ENCODE measurements around the gene ZNF365.

DNA sequence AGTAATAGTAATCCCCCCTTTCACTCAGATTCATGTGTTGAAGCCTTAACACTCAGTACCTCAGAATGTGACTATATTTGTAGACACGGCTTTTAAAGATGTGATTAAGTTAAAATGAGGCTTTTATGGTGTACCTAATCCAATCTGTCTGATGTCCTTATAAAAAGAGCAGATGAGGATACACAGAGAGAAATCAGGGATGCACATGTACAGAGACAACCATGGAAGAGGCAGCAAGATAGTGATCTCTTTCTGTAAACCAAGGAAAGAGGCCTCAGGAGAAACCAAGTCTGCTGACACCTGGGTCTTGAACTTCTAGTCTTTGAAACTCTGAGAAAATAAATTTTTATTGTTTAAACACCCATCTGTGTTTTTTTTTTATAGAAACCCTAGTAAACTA, 44.0 kb upstream of the ZNF365 start:
- TF ChIP-seq RARB (CRISPR knock-in tag; IDR thresholded peaks at IDR 0.05) (no peak), ARNTL (CRISPR knock-in tag; IDR thresholded peaks at IDR 0.05; ENCODE audit: borderline replicate concordance, low read depth) (no peak), ZNF70 (CRISPR knock-in tag; IDR thresholded peaks at IDR 0.05) (no peak), PPARA (CRISPR knock-in tag; IDR thresholded peaks at IDR 0.05; ENCODE audit: borderline replicate concordance) (no peak), ZFP30 (CRISPR knock-in tag; IDR thresholded peaks at IDR 0.05) (no peak)
- TF ChIP-seq, protein P1, sequence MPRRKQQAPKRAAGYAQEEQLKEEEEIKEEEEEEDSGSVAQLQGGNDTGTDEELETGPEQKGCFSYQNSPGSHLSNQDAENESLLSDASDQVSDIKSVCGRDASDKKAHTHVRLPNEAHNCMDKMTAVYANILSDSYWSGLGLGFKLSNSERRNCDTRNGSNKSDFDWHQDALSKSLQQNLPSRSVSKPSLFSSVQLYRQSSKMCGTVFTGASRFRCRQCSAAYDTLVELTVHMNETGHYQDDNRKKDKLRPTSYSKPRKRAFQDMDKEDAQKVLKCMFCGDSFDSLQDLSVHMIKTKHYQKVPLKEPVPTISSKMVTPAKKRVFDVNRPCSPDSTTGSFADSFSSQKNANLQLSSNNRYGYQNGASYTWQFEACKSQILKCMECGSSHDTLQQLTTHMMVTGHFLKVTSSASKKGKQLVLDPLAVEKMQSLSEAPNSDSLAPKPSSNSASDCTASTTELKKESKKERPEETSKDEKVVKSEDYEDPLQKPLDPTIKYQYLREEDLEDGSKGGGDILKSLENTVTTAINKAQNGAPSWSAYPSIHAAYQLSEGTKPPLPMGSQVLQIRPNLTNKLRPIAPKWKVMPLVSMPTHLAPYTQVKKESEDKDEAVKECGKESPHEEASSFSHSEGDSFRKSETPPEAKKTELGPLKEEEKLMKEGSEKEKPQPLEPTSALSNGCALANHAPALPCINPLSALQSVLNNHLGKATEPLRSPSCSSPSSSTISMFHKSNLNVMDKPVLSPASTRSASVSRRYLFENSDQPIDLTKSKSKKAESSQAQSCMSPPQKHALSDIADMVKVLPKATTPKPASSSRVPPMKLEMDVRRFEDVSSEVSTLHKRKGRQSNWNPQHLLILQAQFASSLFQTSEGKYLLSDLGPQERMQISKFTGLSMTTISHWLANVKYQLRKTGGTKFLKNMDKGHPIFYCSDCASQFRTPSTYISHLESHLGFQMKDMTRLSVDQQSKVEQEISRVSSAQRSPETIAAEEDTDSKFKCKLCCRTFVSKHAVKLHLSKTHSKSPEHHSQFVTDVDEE (CRISPR knock-in tag; IDR thresholded peaks at IDR 0.05), result no peak
- TF ChIP-seq, protein P2, sequence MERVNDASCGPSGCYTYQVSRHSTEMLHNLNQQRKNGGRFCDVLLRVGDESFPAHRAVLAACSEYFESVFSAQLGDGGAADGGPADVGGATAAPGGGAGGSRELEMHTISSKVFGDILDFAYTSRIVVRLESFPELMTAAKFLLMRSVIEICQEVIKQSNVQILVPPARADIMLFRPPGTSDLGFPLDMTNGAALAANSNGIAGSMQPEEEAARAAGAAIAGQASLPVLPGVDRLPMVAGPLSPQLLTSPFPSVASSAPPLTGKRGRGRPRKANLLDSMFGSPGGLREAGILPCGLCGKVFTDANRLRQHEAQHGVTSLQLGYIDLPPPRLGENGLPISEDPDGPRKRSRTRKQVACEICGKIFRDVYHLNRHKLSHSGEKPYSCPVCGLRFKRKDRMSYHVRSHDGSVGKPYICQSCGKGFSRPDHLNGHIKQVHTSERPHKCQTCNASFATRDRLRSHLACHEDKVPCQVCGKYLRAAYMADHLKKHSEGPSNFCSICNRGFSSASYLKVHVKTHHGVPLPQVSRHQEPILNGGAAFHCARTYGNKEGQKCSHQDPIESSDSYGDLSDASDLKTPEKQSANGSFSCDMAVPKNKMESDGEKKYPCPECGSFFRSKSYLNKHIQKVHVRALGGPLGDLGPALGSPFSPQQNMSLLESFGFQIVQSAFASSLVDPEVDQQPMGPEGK (CRISPR knock-in tag; IDR thresholded peaks at IDR 0.05; ENCODE audit: borderline replicate concordance), result no peak
- TF ChIP-seq, protein P3, sequence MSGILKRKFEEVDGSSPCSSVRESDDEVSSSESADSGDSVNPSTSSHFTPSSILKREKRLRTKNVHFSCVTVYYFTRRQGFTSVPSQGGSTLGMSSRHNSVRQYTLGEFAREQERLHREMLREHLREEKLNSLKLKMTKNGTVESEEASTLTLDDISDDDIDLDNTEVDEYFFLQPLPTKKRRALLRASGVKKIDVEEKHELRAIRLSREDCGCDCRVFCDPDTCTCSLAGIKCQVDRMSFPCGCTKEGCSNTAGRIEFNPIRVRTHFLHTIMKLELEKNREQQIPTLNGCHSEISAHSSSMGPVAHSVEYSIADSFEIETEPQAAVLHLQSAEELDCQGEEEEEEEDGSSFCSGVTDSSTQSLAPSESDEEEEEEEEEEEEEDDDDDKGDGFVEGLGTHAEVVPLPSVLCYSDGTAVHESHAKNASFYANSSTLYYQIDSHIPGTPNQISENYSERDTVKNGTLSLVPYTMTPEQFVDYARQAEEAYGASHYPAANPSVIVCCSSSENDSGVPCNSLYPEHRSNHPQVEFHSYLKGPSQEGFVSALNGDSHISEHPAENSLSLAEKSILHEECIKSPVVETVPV (CRISPR knock-in tag; IDR thresholded peaks at IDR 0.05), result no peak
- TF ChIP-seq, protein P4, sequence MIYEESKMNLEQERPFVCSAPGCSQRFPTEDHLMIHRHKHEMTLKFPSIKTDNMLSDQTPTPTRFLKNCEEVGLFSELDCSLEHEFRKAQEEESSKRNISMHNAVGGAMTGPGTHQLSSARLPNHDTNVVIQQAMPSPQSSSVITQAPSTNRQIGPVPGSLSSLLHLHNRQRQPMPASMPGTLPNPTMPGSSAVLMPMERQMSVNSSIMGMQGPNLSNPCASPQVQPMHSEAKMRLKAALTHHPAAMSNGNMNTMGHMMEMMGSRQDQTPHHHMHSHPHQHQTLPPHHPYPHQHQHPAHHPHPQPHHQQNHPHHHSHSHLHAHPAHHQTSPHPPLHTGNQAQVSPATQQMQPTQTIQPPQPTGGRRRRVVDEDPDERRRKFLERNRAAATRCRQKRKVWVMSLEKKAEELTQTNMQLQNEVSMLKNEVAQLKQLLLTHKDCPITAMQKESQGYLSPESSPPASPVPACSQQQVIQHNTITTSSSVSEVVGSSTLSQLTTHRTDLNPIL (CRISPR knock-in tag; IDR thresholded peaks at IDR 0.05; ENCODE audit: low read depth), result no peak
- TF ChIP-seq, protein P5, sequence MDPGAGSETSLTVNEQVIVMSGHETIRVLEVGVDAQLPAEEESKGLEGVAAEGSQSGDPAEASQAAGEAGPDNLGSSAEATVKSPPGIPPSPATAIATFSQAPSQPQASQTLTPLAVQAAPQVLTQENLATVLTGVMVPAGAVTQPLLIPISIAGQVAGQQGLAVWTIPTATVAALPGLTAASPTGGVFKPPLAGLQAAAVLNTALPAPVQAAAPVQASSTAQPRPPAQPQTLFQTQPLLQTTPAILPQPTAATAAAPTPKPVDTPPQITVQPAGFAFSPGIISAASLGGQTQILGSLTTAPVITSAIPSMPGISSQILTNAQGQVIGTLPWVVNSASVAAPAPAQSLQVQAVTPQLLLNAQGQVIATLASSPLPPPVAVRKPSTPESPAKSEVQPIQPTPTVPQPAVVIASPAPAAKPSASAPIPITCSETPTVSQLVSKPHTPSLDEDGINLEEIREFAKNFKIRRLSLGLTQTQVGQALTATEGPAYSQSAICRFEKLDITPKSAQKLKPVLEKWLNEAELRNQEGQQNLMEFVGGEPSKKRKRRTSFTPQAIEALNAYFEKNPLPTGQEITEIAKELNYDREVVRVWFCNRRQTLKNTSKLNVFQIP (CRISPR knock-in tag; IDR thresholded peaks at IDR 0.05; ENCODE audit: borderline replicate concordance, low read depth), result no peak
